ENCODE results near the gene PRSS57.

DNA sequence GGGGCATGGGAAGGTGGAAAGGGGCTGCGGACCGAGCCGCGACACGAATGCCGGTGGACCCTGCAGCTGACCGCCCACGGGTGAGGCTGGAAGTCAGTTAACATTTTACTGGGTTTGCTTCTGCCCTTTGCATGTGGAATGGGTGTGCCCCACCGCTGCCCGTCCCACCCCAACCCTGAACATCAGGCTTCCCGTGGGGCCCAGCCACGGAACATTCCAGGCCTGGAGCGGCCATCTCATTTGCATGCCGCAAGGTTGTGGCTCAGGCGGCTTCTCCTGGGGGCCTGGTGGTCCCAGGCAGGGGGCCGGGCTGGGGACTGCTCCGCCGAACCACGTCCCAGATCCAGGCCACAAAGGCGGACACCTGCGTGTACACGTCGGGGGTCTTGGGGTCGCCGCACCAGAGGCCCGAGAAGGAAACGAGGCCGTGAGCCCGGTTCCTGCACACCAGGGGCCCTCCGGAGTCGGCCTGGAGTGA, 9.8 kb downstream of the PRSS57 start:
- TF ChIP-seq, protein P1, sequence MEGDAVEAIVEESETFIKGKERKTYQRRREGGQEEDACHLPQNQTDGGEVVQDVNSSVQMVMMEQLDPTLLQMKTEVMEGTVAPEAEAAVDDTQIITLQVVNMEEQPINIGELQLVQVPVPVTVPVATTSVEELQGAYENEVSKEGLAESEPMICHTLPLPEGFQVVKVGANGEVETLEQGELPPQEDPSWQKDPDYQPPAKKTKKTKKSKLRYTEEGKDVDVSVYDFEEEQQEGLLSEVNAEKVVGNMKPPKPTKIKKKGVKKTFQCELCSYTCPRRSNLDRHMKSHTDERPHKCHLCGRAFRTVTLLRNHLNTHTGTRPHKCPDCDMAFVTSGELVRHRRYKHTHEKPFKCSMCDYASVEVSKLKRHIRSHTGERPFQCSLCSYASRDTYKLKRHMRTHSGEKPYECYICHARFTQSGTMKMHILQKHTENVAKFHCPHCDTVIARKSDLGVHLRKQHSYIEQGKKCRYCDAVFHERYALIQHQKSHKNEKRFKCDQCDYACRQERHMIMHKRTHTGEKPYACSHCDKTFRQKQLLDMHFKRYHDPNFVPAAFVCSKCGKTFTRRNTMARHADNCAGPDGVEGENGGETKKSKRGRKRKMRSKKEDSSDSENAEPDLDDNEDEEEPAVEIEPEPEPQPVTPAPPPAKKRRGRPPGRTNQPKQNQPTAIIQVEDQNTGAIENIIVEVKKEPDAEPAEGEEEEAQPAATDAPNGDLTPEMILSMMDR (IDR thresholded peaks at IDR 0.05; ENCODE audit: insufficient read depth, low read length): no peak
- TF ChIP-seq GABPA (IDR thresholded peaks at IDR 0.05; ENCODE audit: low read depth) (no peak), POLR2AphosphoS5 (IDR thresholded peaks at IDR 0.05; ENCODE audit: low read depth) (no peak), SPI1 (IDR thresholded peaks at IDR 0.05; ENCODE audit: borderline replicate concordance, low read depth) (no peak)
- TF ChIP-seq, protein P2, sequence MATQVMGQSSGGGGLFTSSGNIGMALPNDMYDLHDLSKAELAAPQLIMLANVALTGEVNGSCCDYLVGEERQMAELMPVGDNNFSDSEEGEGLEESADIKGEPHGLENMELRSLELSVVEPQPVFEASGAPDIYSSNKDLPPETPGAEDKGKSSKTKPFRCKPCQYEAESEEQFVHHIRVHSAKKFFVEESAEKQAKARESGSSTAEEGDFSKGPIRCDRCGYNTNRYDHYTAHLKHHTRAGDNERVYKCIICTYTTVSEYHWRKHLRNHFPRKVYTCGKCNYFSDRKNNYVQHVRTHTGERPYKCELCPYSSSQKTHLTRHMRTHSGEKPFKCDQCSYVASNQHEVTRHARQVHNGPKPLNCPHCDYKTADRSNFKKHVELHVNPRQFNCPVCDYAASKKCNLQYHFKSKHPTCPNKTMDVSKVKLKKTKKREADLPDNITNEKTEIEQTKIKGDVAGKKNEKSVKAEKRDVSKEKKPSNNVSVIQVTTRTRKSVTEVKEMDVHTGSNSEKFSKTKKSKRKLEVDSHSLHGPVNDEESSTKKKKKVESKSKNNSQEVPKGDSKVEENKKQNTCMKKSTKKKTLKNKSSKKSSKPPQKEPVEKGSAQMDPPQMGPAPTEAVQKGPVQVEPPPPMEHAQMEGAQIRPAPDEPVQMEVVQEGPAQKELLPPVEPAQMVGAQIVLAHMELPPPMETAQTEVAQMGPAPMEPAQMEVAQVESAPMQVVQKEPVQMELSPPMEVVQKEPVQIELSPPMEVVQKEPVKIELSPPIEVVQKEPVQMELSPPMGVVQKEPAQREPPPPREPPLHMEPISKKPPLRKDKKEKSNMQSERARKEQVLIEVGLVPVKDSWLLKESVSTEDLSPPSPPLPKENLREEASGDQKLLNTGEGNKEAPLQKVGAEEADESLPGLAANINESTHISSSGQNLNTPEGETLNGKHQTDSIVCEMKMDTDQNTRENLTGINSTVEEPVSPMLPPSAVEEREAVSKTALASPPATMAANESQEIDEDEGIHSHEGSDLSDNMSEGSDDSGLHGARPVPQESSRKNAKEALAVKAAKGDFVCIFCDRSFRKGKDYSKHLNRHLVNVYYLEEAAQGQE (IDR thresholded peaks at IDR 0.05; ENCODE audit: insufficient replicate concordance, low read depth): no peak
